ENCODE measurements around the gene GMPPA.

DNA sequence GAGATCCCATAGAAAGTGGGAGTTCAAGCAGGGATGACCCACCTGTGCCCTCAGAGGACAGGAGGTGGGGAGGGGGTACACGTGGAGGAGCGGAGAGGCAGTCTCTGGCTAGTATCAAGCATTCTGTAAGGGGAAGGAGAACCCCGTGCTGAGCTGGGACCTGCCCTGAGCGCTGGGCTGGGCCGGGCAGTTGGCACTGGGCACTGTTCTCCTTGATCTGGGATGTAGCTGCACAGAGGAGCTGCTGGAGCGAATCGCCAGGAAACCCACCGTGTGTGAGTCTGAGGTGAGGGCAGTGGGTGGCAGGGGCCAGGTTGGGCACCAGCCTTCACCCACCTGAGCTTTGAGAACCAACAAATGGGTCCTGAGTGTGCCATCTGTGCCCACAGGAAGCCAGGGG is 19.8 kb upstream of the GMPPA start:
- TF ChIP-seq POLR2A (IDR thresholded peaks at IDR 0.05; ENCODE audit: low read length) (no peak), GATA1 (IDR thresholded peaks at IDR 0.05; ENCODE audit: low read depth, low read length) (no peak)
